Stimulated activated naive CD4-positive, alpha-beta T cell (primary cell): ENCODE results near the gene HOOK2.

Experiments used
- DNase-seq, 6 experiments: peaks; one replicate each; lab custom pipeline; 2025; lab: John Stamatoyannopoulos, UW

Gene HOOK2

DNA sequence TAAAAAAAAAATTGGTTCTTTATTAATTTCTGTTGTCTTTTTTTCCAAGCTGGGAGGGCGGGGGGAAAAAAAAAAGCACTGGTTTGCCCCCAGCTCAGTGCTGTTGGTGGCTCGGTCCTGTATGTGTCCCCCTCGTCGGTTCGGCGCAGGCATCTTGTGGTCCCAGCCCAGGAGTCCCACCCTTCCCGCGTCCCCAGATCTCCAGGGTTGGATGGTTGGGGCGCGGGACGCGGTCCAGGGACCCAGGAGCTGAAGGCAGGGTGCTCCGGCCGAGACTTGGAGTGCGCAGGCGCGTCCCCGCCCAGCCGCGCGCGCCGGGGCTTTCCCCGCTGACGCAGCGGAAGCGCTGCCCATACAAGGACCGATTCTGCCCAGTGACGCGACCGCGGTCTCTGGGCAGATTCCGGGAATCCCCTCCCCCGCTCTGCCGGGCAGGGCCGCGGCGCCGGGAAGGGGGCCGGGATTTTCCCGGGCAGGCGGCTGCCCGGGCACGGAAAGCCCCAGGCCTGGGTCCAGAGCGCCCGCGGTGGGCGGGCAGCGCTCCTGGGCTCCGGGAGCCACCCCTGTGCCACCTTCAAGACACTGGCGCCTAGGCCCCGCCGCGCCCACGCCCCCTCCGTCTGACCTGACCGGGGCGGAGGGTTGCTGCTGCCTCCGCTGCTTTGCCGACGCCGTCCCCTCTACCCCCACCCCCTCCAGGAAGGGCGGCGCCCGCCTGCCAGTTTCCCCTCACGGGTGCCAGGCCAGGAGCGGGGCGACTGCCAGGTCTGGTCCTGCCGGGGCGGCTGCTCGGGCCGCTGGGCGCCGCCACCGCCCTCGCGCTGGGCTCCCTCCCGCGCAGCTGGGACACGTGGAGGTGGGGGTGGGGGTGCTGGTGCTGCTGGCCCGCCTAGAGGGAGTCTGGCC, 18.2 kb upstream of the HOOK2 start:
- peak; percentile 90 to 99 (median 96) for DNase-seq

- DNase-seq: peak in 3 of 6 experiments; percentile 61 to 87 (median 68)
Observed at GRCh38 chr19:12792853-12793289, 17.5 kb upstream of the HOOK2 start.

DNA sequence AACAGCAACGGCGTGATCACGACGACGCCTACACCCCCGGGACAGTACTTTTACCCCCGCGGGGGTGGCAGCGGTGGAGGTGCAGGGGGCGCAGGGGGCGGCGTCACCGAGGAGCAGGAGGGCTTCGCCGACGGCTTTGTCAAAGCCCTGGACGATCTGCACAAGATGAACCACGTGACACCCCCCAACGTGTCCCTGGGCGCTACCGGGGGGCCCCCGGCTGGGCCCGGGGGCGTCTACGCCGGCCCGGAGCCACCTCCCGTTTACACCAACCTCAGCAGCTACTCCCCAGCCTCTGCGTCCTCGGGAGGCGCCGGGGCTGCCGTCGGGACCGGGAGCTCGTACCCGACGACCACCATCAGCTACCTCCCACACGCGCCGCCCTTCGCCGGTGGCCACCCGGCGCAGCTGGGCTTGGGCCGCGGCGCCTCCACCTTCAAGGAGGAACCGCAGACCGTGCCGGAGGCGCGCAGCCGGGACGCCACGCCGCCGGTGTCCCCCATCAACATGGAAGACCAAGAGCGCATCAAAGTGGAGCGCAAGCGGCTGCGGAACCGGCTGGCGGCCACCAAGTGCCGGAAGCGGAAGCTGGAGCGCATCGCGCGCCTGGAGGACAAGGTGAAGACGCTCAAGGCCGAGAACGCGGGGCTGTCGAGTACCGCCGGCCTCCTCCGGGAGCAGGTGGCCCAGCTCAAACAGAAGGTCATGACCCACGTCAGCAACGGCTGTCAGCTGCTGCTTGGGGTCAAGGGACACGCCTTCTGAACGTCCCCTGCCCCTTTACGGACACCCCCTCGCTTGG, 16.9 kb upstream of the HOOK2 start:
- DNase-seq: peak; percentile 53 to 86 (median 70)

- DNase-seq: peak; percentile 96 to 98 (median 98)
Observed at GRCh38 chr19:12791345-12792050, 16.1 kb upstream of the HOOK2 start, which contains the start of gene JUNB. Gene JUNB (plus strand): TSS chr19:12791486. CDS start chr19:12791772, 286 bp downstream.

- peak in 2 of 6 experiments; percentile 51 to 60 for DNase-seq
Observed at GRCh38 chr19:12790628-12791344, 15.4 kb upstream of the HOOK2 start.

DNA sequence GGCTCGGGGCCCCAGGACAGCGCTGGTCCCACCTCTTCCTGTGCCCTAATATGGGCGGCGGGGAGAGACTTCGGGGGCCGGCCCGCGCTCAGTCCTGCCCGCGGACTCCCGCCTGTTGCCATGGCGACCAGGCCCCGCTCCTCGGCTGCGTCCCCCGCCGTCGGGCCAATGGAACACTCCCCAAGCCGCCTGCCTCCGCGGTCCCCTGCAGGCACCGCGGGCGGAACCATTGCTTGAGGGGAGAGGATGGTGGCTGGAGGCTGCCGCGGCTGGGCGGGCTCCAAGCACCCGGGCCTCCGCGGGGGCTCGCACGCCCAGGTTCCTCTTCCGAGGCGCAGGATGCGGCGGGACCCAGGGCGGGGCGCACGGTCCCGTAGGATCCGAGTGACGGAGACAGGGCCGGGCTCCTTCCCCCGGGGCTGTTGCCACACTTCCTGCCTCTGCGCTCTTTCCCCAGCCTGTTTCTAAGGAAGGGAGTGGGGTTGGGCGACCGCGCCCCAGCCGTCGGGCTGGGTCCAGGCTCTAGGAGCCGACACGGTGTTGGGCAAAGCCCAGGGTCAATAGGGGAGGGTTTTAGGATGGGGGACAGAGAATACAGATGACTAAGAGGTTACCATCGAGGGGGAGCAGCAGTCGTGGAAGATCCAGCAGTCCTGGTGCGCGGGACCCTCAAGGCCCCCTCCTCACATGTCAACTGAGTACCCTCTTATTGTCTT, 14.7 kb upstream of the HOOK2 start:
- DNase-seq: peak; percentile 74 to 86 (median 80)

DNA sequence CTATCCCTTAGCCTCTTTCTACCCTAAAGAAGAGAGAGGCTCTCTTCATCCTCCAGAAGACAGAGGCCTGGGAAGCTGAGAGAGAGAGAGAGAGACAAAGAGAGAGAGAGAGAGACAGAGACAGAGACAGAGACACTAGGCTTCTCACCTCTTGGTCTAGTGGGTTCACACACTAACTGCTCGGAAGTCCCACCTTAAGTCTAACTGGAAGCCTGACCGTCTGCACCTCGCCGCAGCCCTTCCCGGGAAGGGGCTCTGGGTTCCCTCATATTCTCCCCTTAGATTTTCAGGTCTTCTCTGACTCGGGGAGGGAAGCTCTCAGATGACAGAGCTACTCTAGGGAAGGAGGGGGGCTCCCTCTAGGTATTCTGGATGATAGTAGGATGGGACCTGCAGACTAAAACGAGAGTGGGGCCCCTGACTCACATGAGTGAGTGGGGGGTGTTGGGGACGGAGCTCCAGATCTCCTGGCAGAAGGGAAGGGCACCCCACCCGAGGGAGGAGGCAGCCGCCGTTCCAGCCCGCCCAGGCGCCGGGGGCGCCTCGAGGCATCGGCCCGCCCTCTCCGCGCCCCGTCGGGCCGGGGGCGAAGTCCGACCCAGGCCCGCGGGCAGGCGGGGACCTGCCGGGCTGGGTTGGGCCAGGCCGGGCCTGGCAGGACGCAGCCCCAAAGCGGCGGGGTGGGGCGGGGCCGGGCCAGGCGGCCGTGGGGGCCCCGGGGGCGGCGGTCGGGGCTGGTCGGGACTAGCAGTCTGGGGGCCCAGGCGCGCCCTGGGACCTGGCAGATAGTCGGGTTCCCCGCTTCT, 13.9 kb upstream of the HOOK2 start:
- peak in 2 of 6 experiments; percentile 37 to 49 for DNase-seq

- peak in 2 of 6 experiments; percentile 44 to 52 for DNase-seq
Observed at GRCh38 chr19:12788682-12789097, 13.3 kb upstream of the HOOK2 start.

- DNase-seq: no peak
Observed at GRCh38 chr19:12788042-12788681, 12.8 kb upstream of the HOOK2 start.

DNA sequence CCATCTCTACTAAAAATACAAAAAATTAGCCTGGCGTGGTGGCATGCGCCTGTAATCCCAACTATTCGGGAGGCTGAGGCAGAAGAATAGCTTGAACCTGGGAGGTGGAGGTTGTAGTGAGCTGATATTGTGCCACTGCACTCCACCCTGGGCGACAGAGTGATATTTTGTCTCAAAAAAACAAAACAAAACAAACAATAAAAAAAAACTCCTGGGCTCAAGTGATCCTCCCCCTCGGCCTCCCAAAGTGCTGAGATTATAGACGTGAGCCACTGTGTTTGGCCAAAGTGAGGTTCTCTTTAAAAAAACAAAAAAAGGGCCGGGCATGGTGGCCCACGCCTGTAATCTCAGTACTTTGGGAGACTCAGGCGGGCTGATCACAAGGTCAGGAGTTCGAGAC, 12.1 kb upstream of the HOOK2 start:
- DNase-seq: no peak

DNA sequence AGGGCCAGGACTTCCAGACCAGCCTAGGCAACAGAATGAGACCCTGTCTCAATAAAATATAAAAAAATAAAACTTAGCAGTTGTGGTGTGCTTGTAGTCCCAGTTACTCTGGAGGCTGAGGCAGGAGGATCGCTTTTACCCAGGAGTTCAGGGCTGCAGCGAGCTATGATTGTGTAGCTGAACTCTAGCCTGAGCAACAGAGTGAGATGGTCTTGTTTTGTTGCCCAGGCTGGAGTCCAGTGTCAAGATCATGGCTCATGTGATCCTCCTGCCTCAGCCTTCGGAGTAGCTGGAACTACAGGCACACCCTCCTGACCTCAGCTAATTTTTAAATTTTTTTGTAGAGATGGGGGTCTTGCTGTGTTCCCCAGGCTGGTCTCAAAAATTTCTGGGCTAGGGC, 11.6 kb upstream of the HOOK2 start:
- DNase-seq: no peak

DNA sequence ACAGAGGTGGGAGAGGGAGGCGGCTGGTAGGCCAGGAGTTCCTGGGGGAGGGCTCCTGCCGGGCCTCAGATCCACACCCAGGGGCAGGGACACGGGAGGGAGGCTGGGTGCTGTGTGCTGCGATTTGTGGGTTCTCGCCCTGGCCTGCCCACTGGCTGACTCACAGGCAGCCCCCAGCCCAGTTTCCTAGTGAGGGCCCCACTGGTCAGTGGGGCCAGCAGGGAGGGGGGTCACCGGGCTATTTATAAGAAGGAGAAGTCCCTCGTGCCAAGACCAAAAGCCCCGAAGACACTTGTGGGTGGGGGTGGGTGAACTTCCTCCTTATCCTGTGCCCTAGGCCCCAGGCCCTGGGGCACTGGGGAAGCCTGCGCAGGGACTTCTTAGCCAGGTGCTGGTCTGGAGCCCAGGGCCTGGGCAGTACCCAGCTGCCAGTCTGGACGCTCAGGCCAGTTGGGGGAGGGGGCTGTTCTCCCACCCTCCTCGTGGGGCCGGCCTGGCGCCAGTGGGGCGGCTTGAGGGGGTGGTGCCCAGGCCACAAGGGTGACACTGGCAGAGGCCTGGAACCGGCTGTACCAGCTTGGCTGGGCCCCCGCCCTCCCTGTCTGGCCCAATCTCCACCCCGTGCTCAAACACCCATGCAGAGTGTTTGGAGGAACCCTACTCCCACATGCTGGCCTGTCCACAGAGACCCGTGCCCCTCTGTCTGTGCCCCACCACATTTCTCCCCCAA, 11.0 kb upstream of the HOOK2 start:
- DNase-seq: no peak

DNA sequence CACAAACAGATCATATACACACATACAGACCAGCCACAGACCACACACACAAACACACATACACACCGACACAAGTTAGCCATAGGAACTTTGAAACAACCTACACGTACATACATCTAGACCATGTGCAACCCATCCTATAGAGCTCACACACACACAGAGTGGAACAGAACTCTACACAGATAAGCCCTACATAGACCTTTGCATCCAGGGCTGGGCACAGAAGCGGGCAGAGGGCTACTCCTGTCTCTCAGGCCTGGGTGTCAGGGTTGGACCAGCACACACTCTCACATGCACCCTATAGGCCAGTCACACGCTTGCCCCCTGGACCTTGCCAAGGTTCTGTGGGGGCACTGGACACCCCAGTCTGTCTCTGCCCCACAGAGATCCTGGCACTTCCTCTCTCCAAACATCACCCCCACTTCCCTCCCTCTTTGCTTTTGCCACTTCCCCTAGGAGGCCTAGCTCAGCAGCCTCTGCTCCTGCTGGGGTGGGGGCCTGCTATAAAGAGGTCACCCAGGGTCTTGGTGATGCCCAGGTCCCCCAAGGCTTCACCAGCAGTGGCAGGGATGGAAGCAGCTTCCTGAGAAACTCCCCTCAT, 10.2 kb upstream of the HOOK2 start:
- DNase-seq: peak in 1 of 6 experiments; percentile 51

DNA sequence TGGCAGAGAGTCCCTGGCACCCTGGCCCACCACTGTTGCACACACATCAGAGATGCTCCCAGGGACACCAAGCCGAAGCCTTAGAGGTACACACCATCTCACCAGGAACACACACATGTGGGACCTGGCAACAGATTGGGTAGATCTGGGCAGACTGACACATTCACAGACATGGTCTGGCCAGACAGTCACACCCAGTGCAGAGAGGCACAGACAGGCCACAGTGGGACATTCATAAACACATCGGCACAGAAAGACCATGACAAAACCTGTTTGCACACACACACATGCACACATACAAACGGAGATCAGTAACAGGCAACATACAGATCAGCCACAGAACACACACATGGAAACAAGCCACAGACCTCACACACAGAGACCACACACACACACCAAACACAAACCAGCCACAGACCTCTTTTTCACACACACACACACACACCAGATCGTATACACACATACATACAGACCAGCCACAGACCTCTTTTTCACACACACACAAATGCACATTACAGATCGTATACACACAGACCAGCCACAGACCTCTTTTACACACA, 9.6 kb upstream of the HOOK2 start:
- DNase-seq: peak; percentile 21 to 69 (median 34)

DNA sequence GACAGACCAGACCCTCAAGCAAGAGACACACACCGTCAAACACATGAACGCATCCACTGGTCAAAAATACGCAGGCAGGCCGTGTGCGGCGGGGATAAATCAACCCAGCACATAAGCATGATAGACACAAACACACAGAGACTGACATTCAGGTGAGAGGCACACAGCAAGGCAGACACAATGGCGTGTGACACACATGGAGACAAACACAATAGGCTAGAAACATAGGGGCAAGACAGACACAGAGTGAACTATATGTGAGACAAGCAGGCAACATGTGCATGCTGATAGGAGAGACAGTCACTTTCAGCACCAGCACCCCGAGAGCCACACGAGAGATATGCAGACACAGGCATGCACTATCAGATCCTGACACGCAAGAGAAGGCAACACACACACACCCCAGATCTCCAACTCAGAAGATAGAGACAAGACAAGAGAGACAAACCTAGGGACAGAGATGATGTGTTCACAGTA, 9.1 kb upstream of the HOOK2 start:
- DNase-seq: peak in 5 of 6 experiments; percentile 17 to 69 (median 36)

- peak in 1 of 6 experiments; percentile 17 for DNase-seq
Observed at GRCh38 chr19:12783849-12784393, 8.6 kb upstream of the HOOK2 start.

GRCh38 chr19:12783291-12783848, 8.0 kb upstream of the HOOK2 start:
- DNase-seq: peak in 2 of 6 experiments; percentile 31 to 55
